22Rv1 (cell line): ENCODE data around the gene ARHGEF28.

Experiments used
- ZFX ChIP-seq: fragments of 450-650 bp; IDR thresholded peaks from 2 replicates; pipeline ENCODE4 v1.6.1; 2017; ENCODE audit warnings: antibody characterized with exemption, borderline replicate concordance
- TF ChIP-seq, protein P1 (sequence below): fragments of 450-650 bp; IDR thresholded peaks from 2 replicates; pipeline ENCODE4 v1.5.1; 2017; ENCODE audit warnings: mild to moderate bottlenecking

DNA sequence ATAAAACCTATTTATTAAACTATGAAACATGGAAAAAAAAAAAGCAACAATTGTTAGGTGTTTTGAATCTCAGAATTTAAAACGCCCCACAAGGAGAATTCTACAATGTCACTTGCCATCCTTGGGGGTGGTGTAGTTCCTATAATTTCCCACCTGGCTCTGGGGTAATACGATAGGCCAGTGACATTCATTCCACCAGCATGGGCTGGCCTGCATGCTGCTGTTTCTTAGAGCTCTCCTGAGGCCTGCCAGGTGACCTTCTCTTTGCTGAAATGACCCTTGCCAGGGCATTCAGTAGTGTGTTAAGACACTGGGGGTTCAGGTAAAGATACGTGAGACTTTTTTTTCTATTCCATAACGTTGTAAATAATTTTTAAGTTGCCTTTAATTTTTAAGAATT lies 10.0 kb upstream of the ARHGEF28 start:
- TF ChIP-seq, protein P1, sequence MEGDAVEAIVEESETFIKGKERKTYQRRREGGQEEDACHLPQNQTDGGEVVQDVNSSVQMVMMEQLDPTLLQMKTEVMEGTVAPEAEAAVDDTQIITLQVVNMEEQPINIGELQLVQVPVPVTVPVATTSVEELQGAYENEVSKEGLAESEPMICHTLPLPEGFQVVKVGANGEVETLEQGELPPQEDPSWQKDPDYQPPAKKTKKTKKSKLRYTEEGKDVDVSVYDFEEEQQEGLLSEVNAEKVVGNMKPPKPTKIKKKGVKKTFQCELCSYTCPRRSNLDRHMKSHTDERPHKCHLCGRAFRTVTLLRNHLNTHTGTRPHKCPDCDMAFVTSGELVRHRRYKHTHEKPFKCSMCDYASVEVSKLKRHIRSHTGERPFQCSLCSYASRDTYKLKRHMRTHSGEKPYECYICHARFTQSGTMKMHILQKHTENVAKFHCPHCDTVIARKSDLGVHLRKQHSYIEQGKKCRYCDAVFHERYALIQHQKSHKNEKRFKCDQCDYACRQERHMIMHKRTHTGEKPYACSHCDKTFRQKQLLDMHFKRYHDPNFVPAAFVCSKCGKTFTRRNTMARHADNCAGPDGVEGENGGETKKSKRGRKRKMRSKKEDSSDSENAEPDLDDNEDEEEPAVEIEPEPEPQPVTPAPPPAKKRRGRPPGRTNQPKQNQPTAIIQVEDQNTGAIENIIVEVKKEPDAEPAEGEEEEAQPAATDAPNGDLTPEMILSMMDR: no peak
- TF ChIP-seq ZFX: no peak
